ENCODE results near the gene PTCD1. TPM values are rescaled to one million over a fixed set of nuclear protein-coding genes. Genes with fewer than 3 reads are reported as not detected.
A peak's percentile ranks its signal among the peaks of the same experiment; 100 is the strongest.

Gene PTCD1
- total and polyA plus RNA-seq, 9 of the 15 experiments (the other 6 are each of a cell fraction or from before 2014, with no cell fraction given): 0.46 to 17.1 (median 6.2) TPM

- no peak overlapping the region for H3K4me3 ChIP-seq
- no peak overlapping the region for H2AFZ ChIP-seq (ENCODE audit: low read depth, low read length)
- no peak overlapping the region; a peak in 1 of 4 replicates for H3K9ac ChIP-seq (ENCODE audit: insufficient read depth in 1 of 2, low read depth in 2 of 2, low read length in 2 of 2)
- H3K9me3 ChIP-seq (replicated peaks; ENCODE audit: control insufficient read depth, insufficient read depth, low read depth, low read length): no peaks in the 10 kb centered on the region
- H3K36me3 ChIP-seq (ENCODE audit: control insufficient read depth, insufficient read depth, low read length): peaks cover 96% of the 10 kb centered on the region
- no peak overlapping the region for H3K27ac ChIP-seq (ENCODE audit: extremely low read depth, low read depth, low read length)
- in situ Hi-C loops (cut with MboI) (no loop called here), intact Hi-C loops (cut with micrococcal nuclease) (no loop called here)
- H3K79me2 ChIP-seq (ENCODE audit: control insufficient read depth, insufficient read depth, low read length): peaks cover 9% of the 10 kb centered on the region; the same call in 1 of the 3 replicates
- WGBS (ENCODE audit: insufficient coverage, low coverage, missing lambda C conversion rate): 88% methylated on average over 29 of the region's 29 CpGs
- H3K4me2 ChIP-seq (ENCODE audit: insufficient read depth, low read length): no peak overlapping the region
- ATAC-seq (peak; percentile 10), DNase-seq (ENCODE audit: extremely low read depth in 1 of 4, low spot score in 3 of 4) (peak in 2 of 4 experiments; percentile 50 to 52), FAIRE-seq (no peak)
- peaks cover 8% of the 10 kb centered on the region for H3K9me1 ChIP-seq (ENCODE audit: control insufficient read depth, insufficient read depth, low read length)
- H3K27me3 ChIP-seq (ENCODE audit: control insufficient read depth in 2 of 2, insufficient read depth in 2 of 2, low read length in 2 of 2): no peaks in the 10 kb centered on the region
- ChIA-PET POLR2A (interaction anchor here (0.6 to 4.7 kb wide), 7 partner anchors 10 to 499 kb away, joined by 3 to 53 read pairs (median 3); partner anchors contain the start of genes BUD31, CPSF4, PDAP1 and PTCD1), CTCF (ENCODE audit: low intra/inter-chr PET ratio) (no interaction called here)
- peaks cover 14% of the 10 kb centered on the region for H4K20me1 ChIP-seq (replicated peaks; ENCODE audit: control insufficient read depth, insufficient read depth, low read length)
- BruUV-seq (replicated peaks): TSS peak; percentile 23
- peaks cover 9 to 29% of the 10 kb centered on the region in 2 experiments; a peak in 4 of 5 replicates for H3K4me1 ChIP-seq (replicated peaks in 1 of 2; ENCODE audit: control insufficient read depth in 2 of 2, insufficient read depth in 2 of 2, low read length in 2 of 2)
- TF ChIP-seq PHF21A (IDR thresholded peaks at IDR 0.05; ENCODE audit: borderline replicate concordance, low read depth) (no peak), BRF2 (IDR thresholded peaks at IDR 0.05; ENCODE audit: borderline replicate concordance, insufficient read depth, insufficient read length) (no peak), PYGO2 (tag; IDR thresholded peaks at IDR 0.05) (no peak), HNRNPLL (IDR thresholded peaks at IDR 0.05; ENCODE audit: low read depth, low read length, poor library complexity, severe bottlenecking) (no peak), SUPT5H (IDR thresholded peaks at IDR 0.05) (0 out of 2 replicates have a peak, but pooled peaks have one; percentile 30), HES1 (IDR thresholded peaks at IDR 0.05; ENCODE audit: low read depth) (no peak), MITF (IDR thresholded peaks at IDR 0.05) (no peak), HMG20B (CRISPR knock-in tag; IDR thresholded peaks at IDR 0.05) (no peak), HNRNPUL1 (IDR thresholded peaks at IDR 0.05; ENCODE audit: low read length) (no peak), POLR2A (conservative IDR thresholded peaks at IDR 0.05) (peak; percentile 29; the same call in 1 of the 2 replicates), RBFOX2 (IDR thresholded peaks at IDR 0.05; ENCODE audit: low read depth, low read length) (peak; percentile 66), FIP1L1 (IDR thresholded peaks at IDR 0.05; ENCODE audit: low read depth, low read length, poor library complexity, severe bottlenecking) (peak; percentile 21), POLR2B (IDR thresholded peaks at IDR 0.05; ENCODE audit: low read depth, partially characterized antibody) (peak; percentile 40), TCFL5 (CRISPR knock-in tag; conservative IDR thresholded peaks at IDR 0.05) (no peak), ZBTB5 (IDR thresholded peaks at IDR 0.05) (no peak), ZBTB7A (IDR thresholded peaks at IDR 0.05; ENCODE audit: borderline replicate concordance, control insufficient read depth, low read depth, low read length) (no peak), POLR2AphosphoS5 (IDR thresholded peaks at IDR 0.05; ENCODE audit: control insufficient read depth, insufficient read depth, low read depth, low read length) (0 out of 2 replicates have a peak, but pooled peaks have one; percentile 7)
Observed at GRCh38 chr7:99419323-99420021, 19.1 kb downstream of the PTCD1 start.
